PFSK-1 (cell line): ENCODE measurements around the gene LYPLAL1.

Experiments used
- FOXP2 ChIP-seq: optimal IDR thresholded peaks from 2 replicates; pipeline ENCODE3; 2011; ENCODE audit warnings: borderline replicate concordance, control low read depth, inconsistent platforms; ENCODE audit not compliant: insufficient read depth; ENCODE audit errors: extremely low read length, extremely low read depth
- POLR2AphosphoS5 ChIP-seq: IDR thresholded peaks from 2 replicates; pipeline ENCODE4 v1.6.1; 2012; ENCODE audit warnings: low read depth, mild to moderate bottlenecking, control low read depth, low read length, moderate library complexity
- SIN3A ChIP-seq: IDR thresholded peaks from 2 replicates; pipeline ENCODE4 v1.6.1; 2012; ENCODE audit warnings: mild to moderate bottlenecking, low read length, moderate library complexity, borderline replicate concordance; ENCODE audit not compliant: insufficient read depth
- TAF1 ChIP-seq: IDR thresholded peaks from 2 replicates; pipeline ENCODE4 v1.6.1; 2012; ENCODE audit warnings: low read length, control low read depth, borderline replicate concordance; ENCODE audit not compliant: insufficient read depth
- TF ChIP-seq, protein P1 (sequence below), 2 experiments: IDR thresholded peaks; 2 replicates each; pipeline versions ENCODE4 v1.6.1 to v1.8.0; 2011 to 2012; ENCODE audit warnings: low read depth in 2 of 2, low read length in 2 of 2, control low read depth in 1 of 2, inconsistent platforms in 1 of 2, mild to moderate bottlenecking in 1 of 2, moderate library complexity in 1 of 2; ENCODE audit not compliant: insufficient read depth in 1 of 2

LYPLAL1 gene

DNA sequence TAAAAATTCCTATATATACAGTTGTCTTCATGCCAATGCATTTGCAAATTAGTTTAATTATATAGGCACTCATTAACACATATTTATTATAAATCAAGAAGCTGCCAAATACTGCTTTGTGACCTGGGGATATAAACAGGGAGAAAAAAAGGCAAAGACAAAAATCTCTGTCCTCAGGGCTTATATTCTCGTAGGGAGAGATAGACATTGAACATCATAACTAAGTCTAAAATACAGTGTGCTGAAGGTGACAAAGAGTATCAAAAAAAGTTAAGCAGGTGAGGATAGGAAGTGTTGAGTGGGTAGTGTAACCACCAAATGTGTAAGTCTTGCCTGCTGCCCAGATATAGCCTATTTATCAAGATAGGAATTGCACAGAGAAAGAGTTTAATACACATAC is 40.7 kb upstream of the LYPLAL1 start:
- no peak for TF ChIP-seq POLR2AphosphoS5
- no peak for TF ChIP-seq FOXP2
- TF ChIP-seq TAF1 = no peak
- TF ChIP-seq, protein P1, sequence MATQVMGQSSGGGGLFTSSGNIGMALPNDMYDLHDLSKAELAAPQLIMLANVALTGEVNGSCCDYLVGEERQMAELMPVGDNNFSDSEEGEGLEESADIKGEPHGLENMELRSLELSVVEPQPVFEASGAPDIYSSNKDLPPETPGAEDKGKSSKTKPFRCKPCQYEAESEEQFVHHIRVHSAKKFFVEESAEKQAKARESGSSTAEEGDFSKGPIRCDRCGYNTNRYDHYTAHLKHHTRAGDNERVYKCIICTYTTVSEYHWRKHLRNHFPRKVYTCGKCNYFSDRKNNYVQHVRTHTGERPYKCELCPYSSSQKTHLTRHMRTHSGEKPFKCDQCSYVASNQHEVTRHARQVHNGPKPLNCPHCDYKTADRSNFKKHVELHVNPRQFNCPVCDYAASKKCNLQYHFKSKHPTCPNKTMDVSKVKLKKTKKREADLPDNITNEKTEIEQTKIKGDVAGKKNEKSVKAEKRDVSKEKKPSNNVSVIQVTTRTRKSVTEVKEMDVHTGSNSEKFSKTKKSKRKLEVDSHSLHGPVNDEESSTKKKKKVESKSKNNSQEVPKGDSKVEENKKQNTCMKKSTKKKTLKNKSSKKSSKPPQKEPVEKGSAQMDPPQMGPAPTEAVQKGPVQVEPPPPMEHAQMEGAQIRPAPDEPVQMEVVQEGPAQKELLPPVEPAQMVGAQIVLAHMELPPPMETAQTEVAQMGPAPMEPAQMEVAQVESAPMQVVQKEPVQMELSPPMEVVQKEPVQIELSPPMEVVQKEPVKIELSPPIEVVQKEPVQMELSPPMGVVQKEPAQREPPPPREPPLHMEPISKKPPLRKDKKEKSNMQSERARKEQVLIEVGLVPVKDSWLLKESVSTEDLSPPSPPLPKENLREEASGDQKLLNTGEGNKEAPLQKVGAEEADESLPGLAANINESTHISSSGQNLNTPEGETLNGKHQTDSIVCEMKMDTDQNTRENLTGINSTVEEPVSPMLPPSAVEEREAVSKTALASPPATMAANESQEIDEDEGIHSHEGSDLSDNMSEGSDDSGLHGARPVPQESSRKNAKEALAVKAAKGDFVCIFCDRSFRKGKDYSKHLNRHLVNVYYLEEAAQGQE (IDR thresholded peaks at IDR 0.05; ENCODE audit: insufficient read depth in 1 of 2, low read depth in 2 of 2, low read length in 2 of 2) = no peak

GRCh38 chr1:219138747-219139146 is 34.9 kb upstream of the LYPLAL1 start:
- TF ChIP-seq POLR2AphosphoS5 = no peak
- TF ChIP-seq TAF1 = no peak
- TF ChIP-seq SIN3A = no peak
- TF ChIP-seq, protein P1 (IDR thresholded peaks at IDR 0.05; ENCODE audit: insufficient read depth in 1 of 2, low read depth in 2 of 2, low read length in 2 of 2) = no peak
- TF ChIP-seq FOXP2 = no peak

DNA sequence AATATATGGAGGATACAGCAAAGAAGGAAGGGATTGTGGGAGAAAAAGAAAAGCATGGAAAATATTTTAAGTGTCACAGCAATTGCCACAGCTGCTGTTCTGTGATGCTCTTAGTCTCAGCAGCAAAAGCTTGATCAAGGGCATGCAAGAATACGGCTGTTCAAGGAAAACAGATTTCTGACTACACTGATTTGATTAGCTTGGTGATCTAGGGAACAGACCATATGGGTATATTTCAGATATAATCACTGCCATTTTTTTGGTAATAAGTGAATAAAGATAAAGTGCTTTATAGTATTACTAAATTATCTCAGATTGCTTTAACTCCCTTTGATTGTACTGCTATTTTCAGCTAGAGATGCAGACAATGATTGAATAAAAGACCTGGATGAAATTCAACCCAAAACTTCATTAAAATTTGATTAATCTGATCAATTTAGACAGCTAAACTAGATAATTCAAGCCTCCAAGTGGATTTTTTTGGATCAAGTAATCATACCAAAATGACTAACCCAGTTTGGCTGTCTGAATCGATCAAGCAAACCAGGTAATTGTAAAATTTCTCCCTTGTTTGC is 33.3 kb upstream of the LYPLAL1 start:
- no peak for TF ChIP-seq FOXP2
- no peak for TF ChIP-seq POLR2AphosphoS5
- TF ChIP-seq, protein P1 (IDR thresholded peaks at IDR 0.05; ENCODE audit: insufficient read depth in 1 of 2, low read depth in 2 of 2, low read length in 2 of 2) = no peak
- TF ChIP-seq SIN3A = no peak
- TF ChIP-seq TAF1 = no peak

DNA sequence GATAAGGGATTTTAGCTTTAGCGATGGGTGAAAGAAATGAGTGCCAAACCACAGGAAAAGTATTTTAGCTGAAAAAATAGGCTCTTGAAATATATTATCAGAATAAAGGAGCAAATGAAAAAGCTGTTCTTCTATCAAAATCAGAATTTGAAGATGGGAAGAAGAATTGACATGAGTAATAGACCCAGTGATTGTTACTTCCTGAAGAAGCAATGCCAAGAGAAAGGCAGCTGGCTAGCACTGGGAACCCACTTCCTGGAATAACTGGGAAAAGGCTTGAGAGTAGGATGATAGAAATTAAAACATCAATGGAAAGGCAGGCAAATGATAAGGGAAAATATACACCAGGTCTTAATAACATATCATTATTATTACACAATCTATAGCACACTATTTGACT is 29.9 kb upstream of the LYPLAL1 start:
- no peak for TF ChIP-seq FOXP2
- no peak for TF ChIP-seq TAF1
- no peak for TF ChIP-seq SIN3A
- no peak for TF ChIP-seq POLR2AphosphoS5
- TF ChIP-seq, protein P1 (IDR thresholded peaks at IDR 0.05; ENCODE audit: insufficient read depth in 1 of 2, low read depth in 2 of 2, low read length in 2 of 2) = no peak
